K562 (cell line): Measurements from ENCODE around the gene NOC4L. TPM values are rescaled to one million over a fixed set of nuclear protein-coding genes. Genes with fewer than 3 reads are reported as not detected.

Experiments used
- AFF1 ChIP-seq, 2 experiments: fragments of 450-650 bp; IDR thresholded peaks; 2 replicates each; pipeline ENCODE4 v1.6.1; 2018; ENCODE audit warnings: mild to moderate bottlenecking in 2 of 2, low read depth in 1 of 2; ENCODE audit not compliant: partially characterized antibody in 2 of 2
- RAD21 ChIP-seq, 2 experiments: fragments of 250-450 bp in 1 of 2; fragments of 450-650 bp in 1 of 2; sonication (Bioruptor Pico) in 1 of 2; formaldehyde crosslinking in 1 of 2; IDR thresholded peaks in 1 of 2; conservative IDR thresholded peaks in 1 of 2; 2 replicates each; pipeline versions ENCODE4 v1.4.0 to v1.8.0; 2020 to 2022; ENCODE audit warnings: mild to moderate bottlenecking in 2 of 2, moderate library complexity in 1 of 2
- TRIM28 ChIP-seq: fragments of 450-650 bp; IDR thresholded peaks from 2 replicates; pipeline ENCODE4 v1.6.1; 2017
- polyA plus RNA-seq, 8 experiments: library from polyadenylated mRNA; depleted of rRNA in 4 of 8; stranded (reverse) in 5 of 8; unstranded in 3 of 8; fragments of >200 nt; fragmentation: Nextera tagmentation in 2 of 8; fragmentation: Illumina TruSeq in 1 of 8; extraction: Ambion mirVana in 2 of 8; extraction: Trizol in 1 of 8; gene quantifications; 2 replicates each; pipeline versions ENCODE4 v1.2.1 to v1.2.3, GENCODE V29; 2011 to 2014; ENCODE audit warnings: inconsistent platforms in 1 of 8, missing spikeins in 1 of 8
- total RNA-seq, 7 experiments: library from RNA; depleted of rRNA in 6 of 7; stranded (reverse); fragments of >200 nt in 6 of 7; fragmentation: Illumina TruSeq in 2 of 7; extraction: Trizol in 2 of 7; gene quantifications; 2 replicates each; pipeline versions ENCODE4 v1.2.1 to v1.2.3, GENCODE V29; 2011 to 2021; ENCODE audit warnings: low replicate concordance in 1 of 7

The NOC4L gene
- total and polyA plus RNA-seq, 9 of the 15 experiments (the other 6 are each of a cell fraction or from before 2014, with no cell fraction given) = 1.3 to 77.0 (median 20.0) TPM

DNA sequence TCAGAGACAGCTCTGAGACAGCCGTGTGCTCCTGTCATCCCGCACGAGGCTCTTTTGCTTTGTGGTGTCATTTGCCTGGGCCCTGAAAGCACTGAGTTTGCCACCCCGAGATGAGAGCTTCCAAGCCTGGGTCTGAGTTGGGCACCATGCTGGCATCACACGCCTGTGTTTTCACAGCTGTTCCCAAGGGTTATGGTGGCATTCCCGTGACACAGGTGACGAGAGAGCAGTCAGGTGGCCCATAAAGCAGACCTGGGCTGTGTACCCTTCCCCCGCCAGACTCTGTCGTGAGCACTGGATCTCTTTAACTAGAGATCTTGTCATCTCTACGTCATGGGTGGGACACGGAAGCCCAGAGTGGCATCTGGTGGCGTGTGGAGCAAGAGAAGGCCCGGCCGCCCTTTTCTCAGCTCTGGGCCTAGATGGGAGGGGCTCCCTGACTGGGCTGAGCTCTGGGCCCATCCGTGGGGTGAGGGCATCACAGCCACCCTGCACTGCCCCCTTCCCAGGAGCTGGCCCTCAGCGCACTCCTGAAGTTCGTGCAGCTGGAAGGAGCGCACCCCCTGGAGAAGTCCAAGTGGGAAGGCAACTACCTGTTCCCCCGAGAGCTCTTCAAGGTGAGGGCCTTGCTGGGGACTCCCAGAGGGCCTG is 2.6 kb downstream of the NOC4L start (continued):
- no peak for TF ChIP-seq AFF1 (IDR thresholded peaks at IDR 0.05; ENCODE audit: low read depth in 1 of 2, partially characterized antibody in 2 of 2)
- TF ChIP-seq RAD21 (CRISPR knock-in tag; conservative IDR thresholded peaks at IDR 0.05 in 1 of 2, IDR thresholded peaks at IDR 0.05 in 1 of 2) = no peak
- no peak for TF ChIP-seq TRIM28
